AG08395 (cell line): Measurements from ENCODE around the gene KRT6B.
A peak's percentile ranks its signal among the peaks of the same experiment; 100 is the strongest.
"Not testable (repeated sequence)": the region's sequence is repeated elsewhere in the genome, so short reads cannot be mapped to it uniquely, and the experiment has no call there.

Experiments
- DNase-seq: peaks from one replicate; pipeline ENCODE4 v3.0.0; 2012; ENCODE audit warnings: mixed read lengths, low spot score

The KRT6B gene

GRCh38 chr12:52469853-52470252 lies 17.9 kb upstream of the KRT6B start:
- no peak for DNase-seq

GRCh38 chr12:52464897-52465296 lies 13.0 kb upstream of the KRT6B start:
- DNase-seq, result no peak

- DNase-seq, result no peak
These were observed 9.7 kb upstream of the KRT6B start for GRCh38 chr12:52461693-52462092.

- DNase-seq, result no peak
These were observed 6.9 kb upstream of the KRT6B start for GRCh38 chr12:52458861-52459260.

- no peak for DNase-seq
These were observed 3.9 kb upstream of the KRT6B start for GRCh38 chr12:52455821-52456220.

- DNase-seq, result no peak
These were observed 2.7 kb upstream of the KRT6B start for GRCh38 chr12:52454411-52455201.

GRCh38 chr12:52448228-52448627 lies 3.7 kb downstream of the KRT6B start:
- no peak for DNase-seq

- DNase-seq, result not testable (repeated sequence)
These were observed 4.8 kb downstream of the KRT6B start for GRCh38 chr12:52447196-52447595.

- DNase-seq, result no peak
These were observed 5.4 kb downstream of the KRT6B start for GRCh38 chr12:52446367-52447045.

GRCh38 chr12:52445876-52446275 lies 6.1 kb downstream of the KRT6B start:
- DNase-seq, result no peak

GRCh38 chr12:52444647-52445595 lies 7.0 kb downstream of the KRT6B start:
- DNase-seq, result no peak

- no peak for DNase-seq
These were observed 8.0 kb downstream of the KRT6B start for GRCh38 chr12:52443966-52444365.

GRCh38 chr12:52442600-52443061 lies 9.3 kb downstream of the KRT6B start:
- DNase-seq, result peak; percentile 72

- DNase-seq, result no peak
These were observed 10.5 kb downstream of the KRT6B start for GRCh38 chr12:52441320-52441911.

GRCh38 chr12:52440821-52441319 lies 11.1 kb downstream of the KRT6B start:
- DNase-seq, result peak; percentile 41

GRCh38 chr12:52439845-52440244 lies 12.1 kb downstream of the KRT6B start:
- no peak for DNase-seq

GRCh38 chr12:52439420-52439819 lies 12.5 kb downstream of the KRT6B start:
- DNase-seq, result no peak

GRCh38 chr12:52438305-52439301 lies 13.3 kb downstream of the KRT6B start:
- no peak for DNase-seq

- no peak for DNase-seq
These were observed 14.4 kb downstream of the KRT6B start for GRCh38 chr12:52437508-52437907.

- no peak for DNase-seq
These were observed 15.0 kb downstream of the KRT6B start for GRCh38 chr12:52436828-52437474.
